Melanocyte of skin (primary cell): ENCODE data around the gene NKAIN2. TPM values are rescaled to one million over a fixed set of nuclear protein-coding genes. Genes with fewer than 3 reads are reported as not detected.

Source experiments
- total RNA-seq, 2 donors: library from RNA; depleted of rRNA; stranded (reverse); fragments of >200 nt; gene quantifications; 2 replicates each; pipeline ENCODE4 v1.2.3, GENCODE V29; 2012

Gene NKAIN2
- not detected for total RNA-seq

GRCh38 chr6:123803504-123804013, at the start of gene NKAIN2:
TSS of gene NKAIN2 (plus strand) at chr6:123803865.

Other genes with a start within 250 kb of the NKAIN2 start
- gene TRDN, start 166.9 kb upstream of the NKAIN2 start, total RNA-seq = not detected